Muscle layer of colon (tissue), 2 donors: ENCODE data around the gene PTH2R.
"Not testable (repeated sequence)": the region's sequence is repeated elsewhere in the genome, so short reads cannot be mapped to it uniquely, and the experiment has no call there.

Experiments used
- H3K27ac ChIP-seq: one replicate; pipeline ENCODE4 v1.7.0; 2013; ENCODE audit warnings: low read depth, mild to moderate bottlenecking, low read length, moderate library complexity
- H3K27me3 ChIP-seq, 2 donors: one replicate each; pipeline ENCODE4 v1.7.0; 2013; ENCODE audit warnings: low read length in 2 of 2, mild to moderate bottlenecking in 2 of 2; ENCODE audit not compliant: insufficient read depth in 2 of 2, control insufficient read depth in 1 of 2
- H3K36me3 ChIP-seq: one replicate; pipeline ENCODE4 v1.7.0; 2013; ENCODE audit warnings: mild to moderate bottlenecking, low read length; ENCODE audit not compliant: insufficient read depth
- H3K4me1 ChIP-seq: one replicate; pipeline ENCODE4 v1.7.0; 2013; ENCODE audit warnings: mild to moderate bottlenecking, low read length; ENCODE audit not compliant: insufficient read depth
- H3K4me3 ChIP-seq, 2 donors: one replicate each; pipeline ENCODE4 v1.7.0; 2013; ENCODE audit warnings: low read length in 2 of 2, low read depth in 1 of 2, mild to moderate bottlenecking in 1 of 2, moderate library complexity in 1 of 2
- H3K9ac ChIP-seq: one replicate; pipeline ENCODE4 v1.7.0; 2013; ENCODE audit warnings: low read length
- H3K9me3 ChIP-seq: one replicate; pipeline ENCODE4 v1.7.0; 2013; ENCODE audit warnings: mild to moderate bottlenecking, low read length
- donor health status: abdominal sarcoma.
- donor health status: Adenocarcinoma of cecum.

The PTH2R gene

GRCh38 chr2:208489687-208490086 is 83.1 kb downstream of the PTH2R start:
- H3K9ac ChIP-seq: no peak overlapping the region
- H3K27me3 ChIP-seq: no peaks in the 10 kb centered on the region
- peaks cover 8% of the 10 kb centered on the region for H3K4me1 ChIP-seq
- H3K27ac ChIP-seq: no peak overlapping the region
- H3K36me3 ChIP-seq: no peaks in the 10 kb centered on the region
- no peaks in the 10 kb centered on the region for H3K9me3 ChIP-seq
- H3K4me3 ChIP-seq: no peak overlapping the region

GRCh38 chr2:208490492-208490891 is 83.9 kb downstream of the PTH2R start:
- H3K4me3 ChIP-seq: no peak overlapping the region
- no peak overlapping the region for H3K9ac ChIP-seq
- no peaks in the 10 kb centered on the region for H3K27me3 ChIP-seq
- H3K4me1 ChIP-seq: peaks cover 8% of the 10 kb centered on the region
- no peaks in the 10 kb centered on the region for H3K9me3 ChIP-seq
- H3K36me3 ChIP-seq: no peaks in the 10 kb centered on the region
- no peak overlapping the region for H3K27ac ChIP-seq

- Histone ChIP-seq H3K27me3 (no peaks in the 10 kb centered on the region), H3K9me3 (no peaks in the 10 kb centered on the region), H3K27ac (no peak overlapping the region)
These were observed 85.0 kb downstream of the PTH2R start for GRCh38 chr2:208491641-208492040.

GRCh38 chr2:208492069-208492468 is 85.5 kb downstream of the PTH2R start:
- Histone ChIP-seq H3K9ac (no peak overlapping the region), H3K4me1 (peaks cover 8% of the 10 kb centered on the region)

More at GRCh38 chr2:208491641-208492040, 85.0 kb downstream of the PTH2R start:
- H3K4me3 ChIP-seq: no peak overlapping the region
- H3K36me3 ChIP-seq: no peaks in the 10 kb centered on the region
- H3K4me1 ChIP-seq: peaks cover 8% of the 10 kb centered on the region
- no peak overlapping the region for H3K9ac ChIP-seq

GRCh38 chr2:208493186-208493585 is 86.6 kb downstream of the PTH2R start:
- Histone ChIP-seq H3K4me3 (no peak overlapping the region), H3K9me3 (no peaks in the 10 kb centered on the region), H3K27me3 (no peaks in the 10 kb centered on the region), H3K27ac (no peak overlapping the region), H3K36me3 (no peaks in the 10 kb centered on the region), H3K9ac (no peak overlapping the region), H3K4me1 (peaks cover 8% of the 10 kb centered on the region)

More at GRCh38 chr2:208492069-208492468, 85.5 kb downstream of the PTH2R start:
- no peak overlapping the region for H3K4me3 ChIP-seq
- H3K27me3 ChIP-seq: no peaks in the 10 kb centered on the region
- no peaks in the 10 kb centered on the region for H3K36me3 ChIP-seq
- H3K27ac ChIP-seq: no peak overlapping the region
- no peaks in the 10 kb centered on the region for H3K9me3 ChIP-seq

GRCh38 chr2:208496129-208496528 is 89.5 kb downstream of the PTH2R start:
- H3K9ac ChIP-seq: no peak overlapping the region
- no peaks in the 10 kb centered on the region for H3K9me3 ChIP-seq
- H3K4me3 ChIP-seq: no peak overlapping the region
- H3K36me3 ChIP-seq: no peaks in the 10 kb centered on the region
- H3K27me3 ChIP-seq: no peaks in the 10 kb centered on the region
- H3K4me1 ChIP-seq: no peaks in the 10 kb centered on the region
- H3K27ac ChIP-seq: no peak overlapping the region

- no peaks in the 10 kb centered on the region for H3K27me3 ChIP-seq
- H3K4me3 ChIP-seq: no peak overlapping the region
- H3K27ac ChIP-seq: no peak overlapping the region
- H3K9me3 ChIP-seq: no peaks in the 10 kb centered on the region
- no peak overlapping the region for H3K9ac ChIP-seq
- H3K36me3 ChIP-seq: no peaks in the 10 kb centered on the region
- H3K4me1 ChIP-seq: no peaks in the 10 kb centered on the region
These were observed 94.6 kb downstream of the PTH2R start for GRCh38 chr2:208501206-208501605.

GRCh38 chr2:208502288-208502687 is 95.7 kb downstream of the PTH2R start:
- Histone ChIP-seq H3K27ac (no peak overlapping the region), H3K9me3 (no peaks in the 10 kb centered on the region), H3K4me1 (no peaks in the 10 kb centered on the region), H3K9ac (no peak overlapping the region), H3K4me3 (no peak overlapping the region), H3K36me3 (no peaks in the 10 kb centered on the region), H3K27me3 (no peaks in the 10 kb centered on the region)

GRCh38 chr2:208505365-208505764 is 98.8 kb downstream of the PTH2R start:
- H3K4me3 ChIP-seq, H3K9me3 ChIP-seq, H3K27ac ChIP-seq, H3K36me3 ChIP-seq, H3K4me1 ChIP-seq, H3K9ac ChIP-seq, H3K27me3 ChIP-seq: not testable (repeated sequence)

- H3K9me3 ChIP-seq: no peaks in the 10 kb centered on the region
- no peaks in the 10 kb centered on the region for H3K27me3 ChIP-seq
- H3K27ac ChIP-seq: no peak overlapping the region
- H3K9ac ChIP-seq: no peak overlapping the region
- no peak overlapping the region for H3K4me3 ChIP-seq
- H3K36me3 ChIP-seq: no peaks in the 10 kb centered on the region
- H3K4me1 ChIP-seq: no peaks in the 10 kb centered on the region
These were observed 103.0 kb downstream of the PTH2R start for GRCh38 chr2:208509586-208509985.

- no peaks in the 10 kb centered on the region for H3K36me3 ChIP-seq
- no peak overlapping the region for H3K9ac ChIP-seq
- H3K27ac ChIP-seq: no peak overlapping the region
- H3K27me3 ChIP-seq: no peaks in the 10 kb centered on the region
- H3K4me3 ChIP-seq: no peak overlapping the region
- no peaks in the 10 kb centered on the region for H3K4me1 ChIP-seq
- no peaks in the 10 kb centered on the region for H3K9me3 ChIP-seq
These were observed 104.4 kb downstream of the PTH2R start for GRCh38 chr2:208511016-208511415.

GRCh38 chr2:208511573-208511972 is 105.0 kb downstream of the PTH2R start:
- Histone ChIP-seq H3K36me3 (no peaks in the 10 kb centered on the region), H3K9ac (no peak overlapping the region), H3K27me3 (no peaks in the 10 kb centered on the region), H3K9me3 (no peaks in the 10 kb centered on the region), H3K27ac (no peak overlapping the region), H3K4me1 (no peaks in the 10 kb centered on the region), H3K4me3 (no peak overlapping the region)
